D721Med (cell line): ENCODE data around the gene BTRC.

Experiments
- DNase-seq: peaks from one replicate; pipeline ENCODE4 v3.0.0; 2011; ENCODE audit warnings: low spot score; ENCODE audit not compliant: insufficient read length
- FAIRE-seq: peaks from 2 replicates; lab custom pipeline; 2011; peaks lifted over from hg19 to GRCh38; lab: Jason Lieb, UNC
- TF ChIP-seq, protein P1 (sequence below): IDR thresholded peaks from 2 replicates; pipeline ENCODE4 v1.5.1; 2012; ENCODE audit warnings: mild to moderate bottlenecking, control low read depth; ENCODE audit not compliant: insufficient read depth; ENCODE audit errors: missing control alignments

BTRC gene

DNA sequence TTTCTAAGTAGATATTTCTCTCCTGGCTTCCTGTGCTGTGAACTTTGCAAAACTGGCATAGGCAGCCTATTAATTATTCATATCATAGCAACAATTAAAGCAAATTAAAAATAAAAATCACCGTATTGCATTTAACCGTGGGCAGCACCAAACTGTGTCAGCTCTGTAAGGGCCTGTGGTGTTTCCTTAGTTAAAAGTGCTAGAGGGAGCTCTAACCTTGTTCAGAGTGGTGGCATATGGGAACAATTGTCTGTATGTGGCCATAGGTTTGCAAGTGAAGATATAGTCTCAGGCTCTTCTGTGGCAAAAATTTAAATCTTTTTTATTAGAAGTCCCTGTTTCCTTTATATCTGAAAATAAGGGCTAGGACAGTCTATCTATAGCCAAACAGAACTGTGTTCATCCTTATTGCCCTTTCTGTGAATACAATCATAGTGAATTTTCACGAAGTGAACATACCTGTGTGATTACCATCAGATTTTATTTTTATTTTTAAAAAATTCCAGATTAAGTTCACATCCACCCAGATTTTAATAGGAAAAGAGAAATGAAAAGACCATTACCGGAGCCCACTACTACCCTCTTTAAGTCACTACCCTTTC lies 141.5 kb downstream of the BTRC start:
- FAIRE-seq (peak; percentile 76), DNase-seq (no peak)

DNA sequence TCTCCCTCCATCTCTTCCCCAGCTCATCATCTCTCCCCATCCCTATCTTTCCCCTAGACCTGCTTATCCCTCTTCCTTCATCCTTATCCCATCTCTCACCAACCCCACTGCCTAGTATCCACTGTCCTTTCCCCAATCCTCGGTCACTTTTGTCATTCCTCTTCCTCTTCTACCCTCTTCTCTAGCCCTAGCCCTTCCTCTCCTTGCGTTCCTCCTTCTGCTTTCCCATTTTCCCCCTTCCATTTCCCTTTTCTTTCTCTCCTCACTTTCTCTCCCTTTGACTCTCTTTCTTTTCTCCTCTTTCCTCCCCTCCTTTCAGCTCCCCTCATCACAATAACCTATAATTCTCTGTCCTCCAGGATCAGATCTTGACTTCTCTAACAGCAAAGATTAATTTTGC lies 150.5 kb downstream of the BTRC start:
- TF ChIP-seq, protein P1, sequence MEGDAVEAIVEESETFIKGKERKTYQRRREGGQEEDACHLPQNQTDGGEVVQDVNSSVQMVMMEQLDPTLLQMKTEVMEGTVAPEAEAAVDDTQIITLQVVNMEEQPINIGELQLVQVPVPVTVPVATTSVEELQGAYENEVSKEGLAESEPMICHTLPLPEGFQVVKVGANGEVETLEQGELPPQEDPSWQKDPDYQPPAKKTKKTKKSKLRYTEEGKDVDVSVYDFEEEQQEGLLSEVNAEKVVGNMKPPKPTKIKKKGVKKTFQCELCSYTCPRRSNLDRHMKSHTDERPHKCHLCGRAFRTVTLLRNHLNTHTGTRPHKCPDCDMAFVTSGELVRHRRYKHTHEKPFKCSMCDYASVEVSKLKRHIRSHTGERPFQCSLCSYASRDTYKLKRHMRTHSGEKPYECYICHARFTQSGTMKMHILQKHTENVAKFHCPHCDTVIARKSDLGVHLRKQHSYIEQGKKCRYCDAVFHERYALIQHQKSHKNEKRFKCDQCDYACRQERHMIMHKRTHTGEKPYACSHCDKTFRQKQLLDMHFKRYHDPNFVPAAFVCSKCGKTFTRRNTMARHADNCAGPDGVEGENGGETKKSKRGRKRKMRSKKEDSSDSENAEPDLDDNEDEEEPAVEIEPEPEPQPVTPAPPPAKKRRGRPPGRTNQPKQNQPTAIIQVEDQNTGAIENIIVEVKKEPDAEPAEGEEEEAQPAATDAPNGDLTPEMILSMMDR: no peak
- DNase-seq: no peak
- no peak for FAIRE-seq

More for the DNA sequence above, 141.5 kb downstream of the BTRC start:
- TF ChIP-seq, protein P1: peak; percentile 60

DNA sequence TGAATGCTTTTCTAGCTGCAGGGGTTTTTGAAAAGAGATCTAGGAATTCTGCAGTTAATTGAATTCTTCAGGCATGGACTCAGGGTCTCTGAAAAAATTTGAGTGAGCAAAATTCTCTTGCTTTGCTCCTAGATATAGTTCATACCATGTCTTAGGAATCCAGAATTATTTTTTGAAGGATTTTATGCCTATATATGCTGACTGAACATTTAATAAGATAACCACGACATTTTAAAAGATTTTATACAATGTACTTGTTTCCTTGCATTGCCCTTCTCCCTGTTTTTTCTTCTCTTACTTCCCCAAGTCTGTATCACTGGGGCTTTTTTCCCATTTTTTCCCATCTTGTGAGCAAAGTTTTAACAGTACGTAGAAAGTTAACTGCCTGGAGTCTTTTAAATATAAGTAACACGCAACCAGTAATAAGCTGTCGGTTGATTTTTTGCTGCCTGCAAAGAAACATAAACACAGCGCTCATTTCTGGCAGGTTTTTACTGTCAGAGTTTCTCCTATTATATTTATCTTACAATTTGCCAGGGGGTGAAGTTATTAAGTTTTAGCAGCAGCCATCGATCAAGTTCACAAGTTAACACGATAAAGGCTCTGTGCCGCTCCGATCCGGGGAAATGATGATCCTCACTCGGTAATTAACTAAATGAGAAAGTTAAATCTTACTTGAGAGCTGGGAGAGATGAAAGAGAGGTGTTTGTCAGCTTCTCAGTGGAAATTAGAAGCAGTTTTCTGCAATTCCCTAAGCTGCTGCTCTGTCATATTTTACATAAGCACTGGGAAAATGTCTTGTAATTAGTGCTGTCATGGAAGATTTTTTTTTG lies 153.1 kb downstream of the BTRC start:
- FAIRE-seq: peak; percentile 81
- TF ChIP-seq, protein P1: no peak
- no peak for DNase-seq

DNA sequence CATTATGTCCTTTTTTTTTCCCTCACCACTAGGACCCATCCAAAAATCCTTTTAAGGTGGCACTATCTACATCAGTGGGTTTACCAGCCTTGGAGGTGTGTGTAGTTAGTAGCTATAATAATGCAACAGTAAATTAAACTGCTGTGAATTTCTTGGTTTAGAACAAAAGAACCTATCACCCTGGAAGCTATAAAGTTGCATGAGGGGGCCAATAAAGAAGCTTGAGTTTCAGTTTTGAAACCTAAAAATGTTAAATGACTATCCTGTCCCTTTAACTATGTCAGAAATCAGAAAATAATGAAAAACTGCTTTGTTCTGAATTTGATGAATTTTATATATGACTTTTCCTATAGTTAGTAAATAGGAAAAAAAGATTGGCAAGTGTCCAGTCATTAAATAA lies 153.9 kb downstream of the BTRC start:
- FAIRE-seq (no peak), DNase-seq (no peak)
- TF ChIP-seq, protein P1: no peak

DNA sequence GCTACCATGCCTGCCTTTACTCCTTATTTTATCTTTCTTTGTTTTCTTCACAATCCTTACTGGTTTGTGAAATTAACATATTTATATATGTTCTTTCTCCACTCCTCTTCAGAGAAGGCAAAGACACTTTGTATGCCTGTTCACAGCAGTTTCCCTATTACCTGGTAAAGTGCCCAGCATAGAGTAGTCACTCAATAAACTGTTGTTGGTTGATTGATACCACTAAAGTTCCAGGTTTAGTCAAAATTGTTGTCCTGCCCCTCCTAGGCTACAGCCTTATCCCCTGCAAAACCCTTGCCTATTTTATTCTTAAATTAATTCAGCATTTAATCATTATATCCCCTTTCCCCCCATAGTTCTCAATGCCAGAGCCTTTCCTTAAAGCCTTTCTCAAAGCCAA lies 158.0 kb downstream of the BTRC start:
- FAIRE-seq: no peak
- TF ChIP-seq, protein P1: no peak

DNA sequence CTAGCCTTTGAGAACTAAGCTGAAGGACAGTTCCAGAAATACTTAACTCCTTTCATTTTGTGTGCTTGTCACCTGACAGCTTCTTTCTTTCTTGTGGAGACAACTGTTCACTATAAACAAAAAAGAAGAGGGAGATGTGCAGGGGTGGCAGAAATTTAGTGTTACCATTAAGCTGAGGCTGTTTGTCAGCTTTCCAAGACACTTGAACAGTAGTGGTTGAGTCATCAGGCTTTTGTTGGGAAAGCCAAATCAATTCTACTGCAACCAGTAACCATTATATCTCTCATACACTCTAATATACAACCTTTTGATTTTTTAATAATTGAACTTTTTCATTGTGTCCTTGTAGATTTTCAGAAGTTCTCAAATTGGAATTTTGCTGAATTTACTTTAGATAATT lies 158.8 kb downstream of the BTRC start:
- FAIRE-seq: no peak
- TF ChIP-seq, protein P1: no peak
- no peak for DNase-seq

More for the DNA sequence above, 158.0 kb downstream of the BTRC start:
- DNase-seq: no peak

DNA sequence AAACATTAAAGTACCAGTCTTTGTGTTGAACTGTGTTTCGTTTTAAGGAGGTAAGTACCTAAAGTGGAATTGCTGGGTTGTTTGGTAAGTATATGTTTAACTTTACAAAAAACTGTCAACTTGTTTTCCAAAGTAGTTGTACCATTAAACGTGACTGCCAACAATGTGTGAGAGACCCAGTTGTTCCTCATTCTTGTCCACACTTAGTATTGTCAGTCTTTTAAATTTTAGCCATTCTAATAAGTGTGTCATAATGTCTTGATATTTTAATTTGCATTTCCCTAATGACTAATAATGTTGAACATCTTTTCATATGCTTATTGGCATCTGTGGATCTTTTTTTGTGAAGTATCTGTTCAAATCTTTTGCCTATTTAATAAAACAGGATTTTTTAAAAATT lies 159.8 kb downstream of the BTRC start:
- FAIRE-seq: no peak
- no peak for DNase-seq
- TF ChIP-seq, protein P1: no peak
